Measurements from ENCODE around the gene ZNRF3.

The ZNRF3 gene

DNA sequence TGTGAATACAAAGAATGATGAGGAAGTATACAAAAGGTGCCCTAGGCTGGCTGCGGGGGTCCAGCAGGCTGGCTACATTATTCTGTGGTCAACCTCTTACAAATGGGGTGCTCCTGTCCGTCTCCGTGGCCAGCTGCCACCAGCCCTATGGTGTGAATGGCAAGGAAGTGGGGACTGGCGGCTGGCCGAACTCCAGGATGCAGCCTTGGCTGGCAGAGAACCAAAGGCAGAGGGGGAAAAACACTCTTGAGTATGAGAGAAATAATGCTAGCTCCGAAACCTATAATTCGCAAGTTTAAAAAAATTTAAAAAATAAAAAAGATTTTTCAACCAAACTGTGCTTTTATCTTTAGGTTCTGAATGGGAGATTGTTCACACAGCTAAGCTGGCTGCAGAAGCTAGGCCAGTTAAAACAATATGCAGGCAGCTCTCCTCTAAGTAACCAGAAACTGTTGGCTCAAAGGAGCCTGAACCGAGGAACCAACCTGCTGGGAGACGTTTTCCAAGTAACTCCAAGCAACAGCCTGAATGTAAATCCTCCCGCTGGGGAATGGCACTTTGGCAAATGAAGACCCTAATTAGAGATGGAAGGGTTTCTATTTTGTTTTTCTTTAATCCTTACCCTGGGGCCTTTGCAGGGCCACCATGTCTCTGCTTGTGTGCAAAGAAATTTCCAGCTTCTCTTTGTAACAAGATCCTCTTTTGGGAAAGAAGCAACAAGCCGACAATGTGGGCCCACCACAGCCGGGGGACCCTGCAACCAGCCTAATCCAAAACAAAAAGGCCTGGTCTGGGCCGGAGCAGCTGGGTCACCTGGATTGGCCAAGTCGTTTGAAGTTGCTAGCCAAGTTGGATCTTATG, 128.1 kb downstream of the ZNRF3 start:
- TF ChIP-seq, protein P1, sequence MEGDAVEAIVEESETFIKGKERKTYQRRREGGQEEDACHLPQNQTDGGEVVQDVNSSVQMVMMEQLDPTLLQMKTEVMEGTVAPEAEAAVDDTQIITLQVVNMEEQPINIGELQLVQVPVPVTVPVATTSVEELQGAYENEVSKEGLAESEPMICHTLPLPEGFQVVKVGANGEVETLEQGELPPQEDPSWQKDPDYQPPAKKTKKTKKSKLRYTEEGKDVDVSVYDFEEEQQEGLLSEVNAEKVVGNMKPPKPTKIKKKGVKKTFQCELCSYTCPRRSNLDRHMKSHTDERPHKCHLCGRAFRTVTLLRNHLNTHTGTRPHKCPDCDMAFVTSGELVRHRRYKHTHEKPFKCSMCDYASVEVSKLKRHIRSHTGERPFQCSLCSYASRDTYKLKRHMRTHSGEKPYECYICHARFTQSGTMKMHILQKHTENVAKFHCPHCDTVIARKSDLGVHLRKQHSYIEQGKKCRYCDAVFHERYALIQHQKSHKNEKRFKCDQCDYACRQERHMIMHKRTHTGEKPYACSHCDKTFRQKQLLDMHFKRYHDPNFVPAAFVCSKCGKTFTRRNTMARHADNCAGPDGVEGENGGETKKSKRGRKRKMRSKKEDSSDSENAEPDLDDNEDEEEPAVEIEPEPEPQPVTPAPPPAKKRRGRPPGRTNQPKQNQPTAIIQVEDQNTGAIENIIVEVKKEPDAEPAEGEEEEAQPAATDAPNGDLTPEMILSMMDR (IDR thresholded peaks at IDR 0.05; ENCODE audit: low read depth, low read length), result no peak
- no peak overlapping the region for H3K4me3 ChIP-seq (ENCODE audit: low read depth, low read length)

DNA sequence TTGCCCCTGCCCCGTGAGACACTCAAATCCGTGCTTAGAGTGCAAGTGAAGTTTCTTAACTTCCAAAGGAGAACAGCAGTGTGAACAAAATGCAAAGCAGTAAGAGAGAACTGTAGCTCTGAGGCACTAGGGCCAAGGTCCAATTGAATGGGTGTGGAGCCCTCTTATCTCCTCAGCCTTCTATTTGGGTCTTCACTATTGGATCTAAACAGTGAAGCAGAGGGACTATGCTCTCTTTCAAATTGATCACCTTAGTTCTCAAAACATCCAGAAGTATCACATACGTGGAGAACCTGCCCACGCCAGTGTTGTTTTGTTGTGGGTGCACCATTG, 128.7 kb downstream of the ZNRF3 start:
- TF ChIP-seq, protein P1 (IDR thresholded peaks at IDR 0.05; ENCODE audit: low read depth, low read length), result no peak
- no peak overlapping the region for H3K4me3 ChIP-seq (ENCODE audit: low read depth, low read length)

DNA sequence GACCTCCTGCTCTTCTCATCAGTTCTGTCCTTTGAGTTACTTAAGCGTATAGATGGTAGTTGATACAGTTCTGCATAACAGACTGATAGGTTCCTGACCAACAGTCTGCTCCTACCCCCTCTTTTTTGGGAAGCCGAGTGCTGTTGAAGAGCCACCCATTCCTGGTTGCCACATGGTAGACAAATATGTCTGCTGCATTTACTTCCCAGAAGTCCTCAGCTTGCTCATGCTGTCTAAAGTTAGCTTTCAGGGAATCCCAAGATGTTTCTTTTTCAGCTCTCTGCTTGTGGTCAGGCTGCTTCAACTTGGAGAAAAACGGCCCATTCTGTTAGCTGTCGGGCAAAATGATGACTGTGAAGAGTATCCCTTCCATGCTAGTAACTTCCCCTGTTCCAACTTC, 129.6 kb downstream of the ZNRF3 start:
- no peak overlapping the region for H3K4me3 ChIP-seq (ENCODE audit: low read depth, low read length)
- TF ChIP-seq, protein P1 (IDR thresholded peaks at IDR 0.05; ENCODE audit: low read depth, low read length), result no peak

DNA sequence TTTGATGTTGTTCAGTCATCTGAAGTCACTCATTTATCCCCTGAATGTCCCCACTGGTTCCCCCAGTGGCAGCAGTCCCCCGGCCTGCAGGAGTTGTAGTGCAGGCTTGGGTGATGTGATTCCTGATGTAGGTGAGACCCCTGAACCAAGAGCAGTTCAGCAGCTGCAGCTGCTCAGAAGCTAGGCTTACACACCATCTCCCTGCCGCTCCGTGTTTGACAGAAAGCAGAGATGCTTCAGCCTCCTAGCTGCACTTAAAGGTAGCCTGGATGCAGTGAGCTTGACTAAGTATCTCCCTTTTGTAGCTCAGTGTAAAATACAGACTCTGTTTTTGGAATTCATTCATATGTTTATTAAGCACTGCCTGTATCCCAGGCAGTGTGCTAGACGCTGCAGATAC, 130.9 kb downstream of the ZNRF3 start:
- TF ChIP-seq, protein P1 (IDR thresholded peaks at IDR 0.05; ENCODE audit: low read depth, low read length), result no peak
- no peak overlapping the region for H3K4me3 ChIP-seq (ENCODE audit: low read depth, low read length)

DNA sequence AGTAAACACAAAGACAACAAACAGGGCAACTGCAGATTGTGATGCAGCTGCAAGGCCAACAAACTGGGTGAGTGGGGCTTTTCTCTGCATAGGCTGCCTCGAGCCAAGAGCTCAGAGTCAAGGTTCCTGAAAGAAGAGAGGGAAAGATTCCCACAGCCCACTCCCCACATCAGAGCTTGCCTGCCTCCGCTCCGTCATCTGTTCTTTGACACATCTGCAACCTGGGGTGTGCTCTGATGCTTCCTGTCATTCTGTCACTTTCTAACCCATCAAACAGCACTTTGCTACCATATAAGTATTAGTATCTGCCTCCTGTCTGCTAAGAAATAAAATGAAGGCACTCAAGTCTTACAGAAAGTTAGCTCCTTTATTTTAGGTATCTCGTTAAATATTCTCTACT, 131.4 kb downstream of the ZNRF3 start:
- TF ChIP-seq, protein P1 (IDR thresholded peaks at IDR 0.05; ENCODE audit: low read depth, low read length), result no peak
- no peak overlapping the region for H3K4me3 ChIP-seq (ENCODE audit: low read depth, low read length)

DNA sequence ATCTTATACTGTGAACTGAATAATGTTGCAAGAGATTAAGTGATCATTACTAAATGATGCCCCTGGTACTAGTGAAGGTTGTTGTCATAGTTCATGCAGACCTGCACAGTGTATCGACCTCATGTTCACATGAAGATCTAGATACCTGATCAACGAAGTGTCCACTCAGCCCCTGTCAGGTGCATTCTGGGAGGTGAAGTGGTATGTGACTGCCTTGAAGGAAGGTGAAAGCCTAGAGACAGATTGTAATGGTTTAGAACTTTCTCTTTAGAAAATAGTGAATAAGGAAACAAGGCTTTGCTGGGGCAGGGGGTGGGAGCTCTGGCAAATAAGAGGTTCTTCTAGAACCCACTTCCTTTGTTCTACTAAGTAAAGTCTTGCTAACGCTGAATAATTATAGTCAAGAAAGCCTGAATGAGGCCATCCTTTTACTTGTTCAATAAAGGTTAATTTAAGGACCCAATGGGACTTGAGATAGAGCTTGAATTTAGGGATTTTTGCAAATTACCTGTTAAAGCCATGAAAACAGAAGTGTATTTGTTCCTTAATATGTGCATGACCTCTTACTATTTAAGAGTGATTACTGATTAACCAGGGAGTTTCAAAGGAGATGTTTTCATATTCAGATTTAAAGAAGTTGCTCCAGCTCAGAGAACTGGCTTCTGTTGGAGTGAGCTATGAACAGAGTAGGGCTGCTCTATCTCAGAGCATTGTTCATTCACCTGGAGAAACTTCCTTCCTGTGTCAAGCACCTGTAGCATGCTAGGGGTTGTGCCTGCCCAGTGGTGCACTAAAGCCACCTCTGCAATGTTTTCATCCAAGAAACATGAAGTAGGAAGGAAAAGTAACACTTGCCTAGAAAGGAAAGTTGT, 132.9 kb downstream of the ZNRF3 start:
- no peak overlapping the region for H3K4me3 ChIP-seq (ENCODE audit: low read depth, low read length)
- TF ChIP-seq, protein P1 (IDR thresholded peaks at IDR 0.05; ENCODE audit: low read depth, low read length), result no peak
